ENCODE data around the gene ARL15. TPM values are rescaled to one million over a fixed set of nuclear protein-coding genes. Genes with fewer than 3 reads are reported as not detected.

The ARL15 gene
- total and polyA plus RNA-seq, 2 of the 4 experiments (the other 2 are of a cell fraction) = 7.3 to 19.2 TPM

DNA sequence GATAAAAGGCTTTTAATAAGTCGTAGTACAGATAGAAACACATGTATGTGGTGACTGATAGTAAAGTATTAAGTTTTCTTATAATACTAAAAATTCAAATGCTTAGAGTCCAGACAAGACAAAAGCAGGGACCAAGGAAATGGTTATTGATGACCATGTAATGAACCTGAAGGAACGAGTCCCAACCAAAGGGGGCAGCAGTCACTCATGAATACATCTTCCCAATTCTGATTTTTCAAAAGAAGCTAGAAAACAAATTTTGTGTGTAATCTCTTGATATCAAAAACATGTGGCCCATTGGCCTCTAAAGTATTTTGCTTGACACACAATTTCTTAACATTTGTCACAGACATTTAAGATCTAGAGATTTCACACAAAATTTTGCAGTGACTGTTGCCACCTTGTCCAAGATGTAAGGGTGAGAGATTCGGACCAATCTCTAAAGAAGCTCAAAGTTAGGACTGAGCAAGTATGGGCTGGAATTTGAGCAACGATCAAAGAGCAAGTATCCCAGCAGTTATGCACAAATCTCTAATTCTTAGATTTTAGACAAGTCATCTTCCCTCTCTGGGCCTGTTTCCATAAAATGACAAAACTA lies 66.8 kb downstream of the ARL15 start:
- H4K91ac ChIP-seq (ENCODE audit: insufficient read depth, low read depth, low read length) = no peak overlapping the region
- no peak overlapping the region for H2BK20ac ChIP-seq (ENCODE audit: low read depth, low read length)
- H3K27me3 ChIP-seq (ENCODE audit: control insufficient read depth, insufficient read depth, low read length) = no peaks in the 10 kb centered on the region
- TF ChIP-seq SMC3 (IDR thresholded peaks at IDR 0.05; ENCODE audit: low read depth, low read length) = peak; percentile 73
- TF ChIP-seq, protein P1, sequence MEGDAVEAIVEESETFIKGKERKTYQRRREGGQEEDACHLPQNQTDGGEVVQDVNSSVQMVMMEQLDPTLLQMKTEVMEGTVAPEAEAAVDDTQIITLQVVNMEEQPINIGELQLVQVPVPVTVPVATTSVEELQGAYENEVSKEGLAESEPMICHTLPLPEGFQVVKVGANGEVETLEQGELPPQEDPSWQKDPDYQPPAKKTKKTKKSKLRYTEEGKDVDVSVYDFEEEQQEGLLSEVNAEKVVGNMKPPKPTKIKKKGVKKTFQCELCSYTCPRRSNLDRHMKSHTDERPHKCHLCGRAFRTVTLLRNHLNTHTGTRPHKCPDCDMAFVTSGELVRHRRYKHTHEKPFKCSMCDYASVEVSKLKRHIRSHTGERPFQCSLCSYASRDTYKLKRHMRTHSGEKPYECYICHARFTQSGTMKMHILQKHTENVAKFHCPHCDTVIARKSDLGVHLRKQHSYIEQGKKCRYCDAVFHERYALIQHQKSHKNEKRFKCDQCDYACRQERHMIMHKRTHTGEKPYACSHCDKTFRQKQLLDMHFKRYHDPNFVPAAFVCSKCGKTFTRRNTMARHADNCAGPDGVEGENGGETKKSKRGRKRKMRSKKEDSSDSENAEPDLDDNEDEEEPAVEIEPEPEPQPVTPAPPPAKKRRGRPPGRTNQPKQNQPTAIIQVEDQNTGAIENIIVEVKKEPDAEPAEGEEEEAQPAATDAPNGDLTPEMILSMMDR (conservative IDR thresholded peaks at IDR 0.05; ENCODE audit: low read depth, low read length) = peak; percentile 83
- TF ChIP-seq, protein P2, sequence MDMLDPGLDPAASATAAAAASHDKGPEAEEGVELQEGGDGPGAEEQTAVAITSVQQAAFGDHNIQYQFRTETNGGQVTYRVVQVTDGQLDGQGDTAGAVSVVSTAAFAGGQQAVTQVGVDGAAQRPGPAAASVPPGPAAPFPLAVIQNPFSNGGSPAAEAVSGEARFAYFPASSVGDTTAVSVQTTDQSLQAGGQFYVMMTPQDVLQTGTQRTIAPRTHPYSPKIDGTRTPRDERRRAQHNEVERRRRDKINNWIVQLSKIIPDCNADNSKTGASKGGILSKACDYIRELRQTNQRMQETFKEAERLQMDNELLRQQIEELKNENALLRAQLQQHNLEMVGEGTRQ (IDR thresholded peaks at IDR 0.05; ENCODE audit: low read depth, low read length) = no peak
- peak; percentile 86 for TF ChIP-seq RAD21 (IDR thresholded peaks at IDR 0.05; ENCODE audit: low read length)
- CTCF ChIA-PET = interaction anchor here (0.5 to 1.8 kb wide), 21 partner anchors 9 to 981 kb away, joined by 3 to 13 read pairs (median 3); partner anchors contain the start of gene ARL15
- H3K9me3 ChIP-seq (ENCODE audit: control insufficient read depth, insufficient read depth, low read length) = no peaks in the 10 kb centered on the region
- H2BK15ac ChIP-seq (ENCODE audit: low read depth, low read length) = no peak overlapping the region
- H4K5ac ChIP-seq (ENCODE audit: low read depth, low read length) = no peak overlapping the region
- no peak overlapping the region for H3K4me3 ChIP-seq (ENCODE audit: insufficient read depth, low read depth, low read length)
- no peak overlapping the region for H3K14ac ChIP-seq (replicated peaks; ENCODE audit: low read depth, low read length)
- H2AFZ ChIP-seq (replicated peaks; ENCODE audit: low read length, poor library complexity) = no peak overlapping the region
- H3K4me2 ChIP-seq (ENCODE audit: low read depth, low read length) = no peak overlapping the region
- in situ Hi-C loops (cut with MboI; ENCODE audit: low sequenced_read_pairs) (no loop called here), intact Hi-C loops (cut with micrococcal nuclease) (loop anchor here (1.0 to 10.0 kb wide), 5 partner anchors 64 to 651 kb away; partner anchors contain the start of gene SNX18), dilution Hi-C loops (cut with HindIII; ENCODE audit: low sequenced_read_pairs, unreplicated experiment) (no loop called here)
- H2AK5ac ChIP-seq (ENCODE audit: low read depth, low read length) = no peak overlapping the region
- no peak overlapping the region for H2AK9ac ChIP-seq (replicated peaks; ENCODE audit: low read depth, low read length, poor library complexity)
- no peak overlapping the region for H3K56ac ChIP-seq (ENCODE audit: extremely low read depth, insufficient read depth, low read length)
- no peak overlapping the region for H3K4ac ChIP-seq (ENCODE audit: low read depth, low read length)
- BruUV-seq (replicated peaks) = no TSS peak
- no peak overlapping the region for H3K18ac ChIP-seq (ENCODE audit: low read depth, low read length)
- H3K4me1 ChIP-seq (ENCODE audit: control insufficient read depth, insufficient read depth, low read length) = no peaks in the 10 kb centered on the region
- no peak overlapping the region for H2BK120ac ChIP-seq (ENCODE audit: low read depth, low read length)
- H4K8ac ChIP-seq (ENCODE audit: low read depth in 2 of 2, low read length in 2 of 2) = no peak overlapping the region
- DNase-seq (peak; percentile 47), ATAC-seq (ENCODE audit: low read depth) (peak; percentile 76)
- WGBS, 2 experiments (ENCODE audit: extremely low coverage in 2 of 2, insufficient read length in 1 of 2) = 20% methylated on average over 1 of the region's 4 CpGs; no CpG with 5 or more reads in 1 of the 2 experiments
- POLR2A ChIA-PET (ENCODE audit: unreplicated experiment) = no interaction called here
- no peak overlapping the region for H3K9ac ChIP-seq (ENCODE audit: low read depth, low read length)
- H3K23ac ChIP-seq (ENCODE audit: low read depth, low read length) = no peak overlapping the region
- no peak overlapping the region for H2BK5ac ChIP-seq (ENCODE audit: low read depth, low read length, poor library complexity, severe bottlenecking)
- H4K20me1 ChIP-seq (ENCODE audit: insufficient read depth, low read length) = peaks cover 5% of the 10 kb centered on the region; the same call in 1 of the 2 replicates
- no peak overlapping the region for H3K27ac ChIP-seq (ENCODE audit: insufficient read depth, low read length)
- no peaks in the 10 kb centered on the region; the same call in 1 of the 2 replicates for H3K9me1 ChIP-seq (ENCODE audit: insufficient read depth, low read length)
- no peaks in the 10 kb centered on the region for H3K79me1 ChIP-seq (ENCODE audit: low read depth in 1 of 2, low read length in 2 of 2)
- no peaks in the 10 kb centered on the region for H3K36me3 ChIP-seq (ENCODE audit: control insufficient read depth, insufficient read depth, low read length)
